Activated CD4-positive, alpha-beta memory T cell treated with anti-CD3 and anti-CD28 coated beads, Interleukin-2, amount 10 ng/mL, durations not matched to agents 7 days and 5 days (primary cell): ENCODE data around the gene KREMEN1. TPM values are rescaled to one million over a fixed set of nuclear protein-coding genes. Genes with fewer than 3 reads are reported as not detected.

Experiments used
- CTCF ChIA-PET: fragments of 350-600 bp; sonication (Branson Sonifier 250); formaldehyde crosslinking; loops from one replicate; lab custom pipeline; 2021; ENCODE audit warnings: antibody characterized with exemption, inconsistent platforms; lab: Charles Lee
- POLR2A ChIA-PET: fragments of 350-600 bp; sonication (Branson Sonifier 250); formaldehyde crosslinking; loops from one replicate; lab custom pipeline; 2021; ENCODE audit warnings: antibody characterized with exemption; lab: Charles Lee
- DNase-seq: peaks from one replicate; pipeline ENCODE4 v3.0.0-alpha.2; 2020
- H3K27ac Mint-ChIP-seq: one replicate; pipeline ENCODE4 v1.8.0; 2021; ENCODE audit warnings: mild to moderate bottlenecking, mixed read lengths
- H3K27me3 Mint-ChIP-seq: one replicate; pipeline ENCODE4 v1.8.0; 2021; ENCODE audit warnings: mixed read lengths
- H3K36me3 Mint-ChIP-seq: one replicate; pipeline ENCODE4 v1.8.0; 2021; ENCODE audit warnings: low read depth, mixed read lengths
- H3K4me1 Mint-ChIP-seq: one replicate; pipeline ENCODE4 v1.8.0; 2021; ENCODE audit warnings: mixed read lengths
- H3K4me3 Mint-ChIP-seq: one replicate; pipeline ENCODE4 v1.8.0; 2021; ENCODE audit warnings: mild to moderate bottlenecking, mixed read lengths
- H3K9me3 Mint-ChIP-seq: one replicate; pipeline ENCODE4 v1.8.0; 2021; ENCODE audit warnings: mixed read lengths
- total RNA-seq, 2 experiments: library from RNA; stranded (reverse); gene quantifications; one replicate each; pipeline ENCODE4 v1.2.3, GENCODE V29; 2021

Gene KREMEN1
- total RNA-seq, 2 experiments from 2014 or later, result not detected

- no peak overlapping the region for H3K27ac Mint-ChIP-seq
- H3K9me3 Mint-ChIP-seq, result no peaks in the 10 kb centered on the region
- CTCF ChIA-PET, result no interaction called here
- POLR2A ChIA-PET, result no interaction called here
- H3K4me1 Mint-ChIP-seq, result peaks cover 4% of the 10 kb centered on the region
- H3K27me3 Mint-ChIP-seq, result peaks cover 29% of the 10 kb centered on the region
- no peak for DNase-seq
- H3K4me3 Mint-ChIP-seq, result no peak overlapping the region
- no peaks in the 10 kb centered on the region for H3K36me3 Mint-ChIP-seq
Measured at GRCh38 chr22:29088809-29089208, 16.0 kb downstream of the KREMEN1 start.

- H3K9me3 Mint-ChIP-seq, result no peaks in the 10 kb centered on the region
- ChIA-PET CTCF (no interaction called here), POLR2A (no interaction called here)
- no peak overlapping the region for H3K27ac Mint-ChIP-seq
- H3K4me1 Mint-ChIP-seq, result no peaks in the 10 kb centered on the region
- DNase-seq, result no peak
- H3K27me3 Mint-ChIP-seq, result peaks cover 33% of the 10 kb centered on the region
- no peaks in the 10 kb centered on the region for H3K36me3 Mint-ChIP-seq
- H3K4me3 Mint-ChIP-seq, result no peak overlapping the region
Measured at GRCh38 chr22:29089507-29089906, 16.7 kb downstream of the KREMEN1 start.

DNA sequence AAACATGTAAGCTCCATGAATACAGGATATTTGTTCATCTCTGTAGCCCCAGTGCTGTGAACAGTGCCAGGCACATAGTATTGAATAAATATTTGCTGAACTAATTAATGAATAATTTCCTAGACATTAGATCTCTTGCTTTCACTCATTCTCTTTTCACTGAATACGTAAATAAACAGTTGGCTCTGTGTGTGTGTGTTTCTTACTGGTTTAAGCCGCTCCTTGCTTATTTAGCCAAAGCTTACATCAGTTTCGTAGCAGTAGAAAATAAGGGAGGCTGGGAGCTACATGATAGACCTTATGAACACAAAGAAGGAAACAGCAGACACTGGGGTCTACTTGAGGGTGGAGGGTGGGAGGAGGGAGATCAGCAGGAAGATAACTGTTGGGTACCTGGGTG is 17.2 kb downstream of the KREMEN1 start:
- Mint-ChIP-seq H3K27me3 (peaks cover 33% of the 10 kb centered on the region), H3K9me3 (no peaks in the 10 kb centered on the region), H3K4me3 (no peak overlapping the region), H3K36me3 (no peaks in the 10 kb centered on the region), H3K27ac (no peak overlapping the region), H3K4me1 (no peaks in the 10 kb centered on the region)
- ChIA-PET CTCF (no interaction called here), POLR2A (no interaction called here)
- DNase-seq, result no peak

DNA sequence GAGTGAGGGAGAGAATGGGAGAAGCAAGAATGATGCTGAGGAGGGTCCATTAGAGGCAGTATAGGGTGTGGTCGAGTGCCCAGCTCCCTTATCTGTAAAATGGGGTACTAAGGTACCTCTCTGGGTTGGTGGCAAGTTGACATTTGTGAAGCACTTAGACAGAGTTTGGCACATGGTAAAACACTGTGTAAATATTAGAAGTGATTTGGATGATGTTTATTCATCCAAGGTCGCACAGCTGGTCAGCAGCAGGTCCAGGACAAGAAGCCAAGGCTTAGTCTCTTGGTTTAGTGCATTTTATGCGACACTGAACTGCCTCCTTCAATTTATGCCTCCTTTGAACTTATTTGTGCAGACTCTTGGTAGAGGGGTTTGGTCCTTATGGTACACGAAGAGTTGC is 19.4 kb downstream of the KREMEN1 start:
- peaks cover 33% of the 10 kb centered on the region for H3K27me3 Mint-ChIP-seq
- no peaks in the 10 kb centered on the region for H3K36me3 Mint-ChIP-seq
- no peak overlapping the region for H3K4me3 Mint-ChIP-seq
- H3K9me3 Mint-ChIP-seq, result no peaks in the 10 kb centered on the region
- ChIA-PET POLR2A (no interaction called here), CTCF (interaction anchor here (1.4 kb wide), 1 partner anchor 62 kb away, joined by 4 read pairs; no protein-coding TSS in a partner anchor)
- DNase-seq, result no peak
- H3K27ac Mint-ChIP-seq, result no peak overlapping the region
- H3K4me1 Mint-ChIP-seq, result no peaks in the 10 kb centered on the region

- Mint-ChIP-seq H3K4me1 (no peaks in the 10 kb centered on the region), H3K9me3 (no peaks in the 10 kb centered on the region), H3K36me3 (no peaks in the 10 kb centered on the region), H3K4me3 (no peak overlapping the region), H3K27me3 (peaks cover 32% of the 10 kb centered on the region), H3K27ac (no peak overlapping the region)
- DNase-seq, result no peak
- CTCF ChIA-PET, result no interaction called here
- POLR2A ChIA-PET, result no interaction called here
Measured at GRCh38 chr22:29093030-29093429, 20.2 kb downstream of the KREMEN1 start.

- H3K27me3 Mint-ChIP-seq, result peaks cover 30% of the 10 kb centered on the region
- POLR2A ChIA-PET, result no interaction called here
- CTCF ChIA-PET, result interaction anchor here (0.5 kb wide), 1 partner anchor 1536 kb away, joined by 3 read pairs; no protein-coding TSS in a partner anchor
- no peak for DNase-seq
- no peaks in the 10 kb centered on the region for H3K9me3 Mint-ChIP-seq
- H3K27ac Mint-ChIP-seq, result no peak overlapping the region
- H3K4me3 Mint-ChIP-seq, result no peak overlapping the region
- no peaks in the 10 kb centered on the region for H3K4me1 Mint-ChIP-seq
- no peaks in the 10 kb centered on the region for H3K36me3 Mint-ChIP-seq
Measured at GRCh38 chr22:29093501-29094300, 20.9 kb downstream of the KREMEN1 start.

DNA sequence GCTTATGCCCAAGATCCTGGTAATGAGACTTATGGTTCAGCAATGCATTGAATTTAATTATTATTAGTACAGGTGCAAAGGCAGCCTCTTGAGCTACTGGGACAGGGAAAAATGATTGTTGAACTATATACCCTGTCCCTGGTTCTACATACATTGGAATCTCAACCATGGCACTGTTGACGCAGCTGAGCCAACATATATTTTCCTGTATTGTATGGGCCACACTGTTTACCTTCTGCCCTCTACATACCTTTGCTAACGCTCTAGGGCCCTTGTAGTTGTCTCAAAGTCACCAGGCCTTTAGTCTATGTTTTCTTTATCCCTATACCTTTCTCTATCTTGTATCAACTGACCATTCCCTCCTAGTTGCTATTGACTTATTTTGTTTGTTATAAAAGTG is 22.6 kb downstream of the KREMEN1 start:
- ChIA-PET POLR2A (no interaction called here), CTCF (interaction anchor here (0.6 kb wide), 1 partner anchor 161 kb away, joined by 4 read pairs; no protein-coding TSS in a partner anchor)
- DNase-seq, result no peak
- Mint-ChIP-seq H3K36me3 (no peaks in the 10 kb centered on the region), H3K9me3 (no peaks in the 10 kb centered on the region), H3K27ac (no peak overlapping the region), H3K4me1 (no peaks in the 10 kb centered on the region), H3K4me3 (no peak overlapping the region), H3K27me3 (peaks cover 22% of the 10 kb centered on the region)

GRCh38 chr22:29096736-29097669 is 24.2 kb downstream of the KREMEN1 start:
- DNase-seq, result no peak
- Mint-ChIP-seq H3K36me3 (no peaks in the 10 kb centered on the region), H3K4me1 (no peaks in the 10 kb centered on the region), H3K27me3 (peaks cover 16% of the 10 kb centered on the region), H3K4me3 (no peak overlapping the region), H3K27ac (no peak overlapping the region), H3K9me3 (no peaks in the 10 kb centered on the region)
- ChIA-PET POLR2A (no interaction called here), CTCF (no interaction called here)

DNA sequence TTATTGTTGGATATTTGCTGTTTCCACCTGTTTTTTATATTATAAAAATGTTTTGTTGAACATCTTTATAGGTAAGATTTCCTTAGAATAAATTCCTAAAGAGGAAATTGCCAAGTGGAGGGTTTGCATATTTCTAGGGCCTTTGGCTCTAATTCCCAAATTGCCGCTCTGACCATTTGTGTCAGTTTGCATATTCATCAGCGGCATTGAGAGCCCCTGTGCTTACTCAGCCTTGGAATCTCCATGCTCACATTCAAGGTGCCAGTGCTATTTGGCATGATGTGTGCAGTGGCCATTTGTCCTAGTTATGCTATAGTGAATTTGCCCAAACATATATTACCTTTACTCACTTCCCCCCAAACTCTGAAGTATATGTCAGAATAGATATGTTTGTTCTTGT is 25.5 kb downstream of the KREMEN1 start:
- POLR2A ChIA-PET, result no interaction called here
- CTCF ChIA-PET, result no interaction called here
- peaks cover 16% of the 10 kb centered on the region for H3K27me3 Mint-ChIP-seq

GRCh38 chr22:29102300-29102699 is 29.5 kb downstream of the KREMEN1 start:
- CTCF ChIA-PET, result no interaction called here
- POLR2A ChIA-PET, result no interaction called here
- no peak overlapping the region for H3K27ac Mint-ChIP-seq
- H3K36me3 Mint-ChIP-seq, result no peaks in the 10 kb centered on the region
- H3K4me1 Mint-ChIP-seq, result no peaks in the 10 kb centered on the region
- peaks cover 14% of the 10 kb centered on the region for H3K27me3 Mint-ChIP-seq
- H3K9me3 Mint-ChIP-seq, result no peaks in the 10 kb centered on the region
- no peak for DNase-seq
- no peak overlapping the region for H3K4me3 Mint-ChIP-seq

More for the DNA sequence above, 25.5 kb downstream of the KREMEN1 start:
- Mint-ChIP-seq H3K4me3 (no peak overlapping the region), H3K27ac (no peak overlapping the region), H3K9me3 (no peaks in the 10 kb centered on the region), H3K4me1 (no peaks in the 10 kb centered on the region), H3K36me3 (no peaks in the 10 kb centered on the region)
- DNase-seq, result no peak

DNA sequence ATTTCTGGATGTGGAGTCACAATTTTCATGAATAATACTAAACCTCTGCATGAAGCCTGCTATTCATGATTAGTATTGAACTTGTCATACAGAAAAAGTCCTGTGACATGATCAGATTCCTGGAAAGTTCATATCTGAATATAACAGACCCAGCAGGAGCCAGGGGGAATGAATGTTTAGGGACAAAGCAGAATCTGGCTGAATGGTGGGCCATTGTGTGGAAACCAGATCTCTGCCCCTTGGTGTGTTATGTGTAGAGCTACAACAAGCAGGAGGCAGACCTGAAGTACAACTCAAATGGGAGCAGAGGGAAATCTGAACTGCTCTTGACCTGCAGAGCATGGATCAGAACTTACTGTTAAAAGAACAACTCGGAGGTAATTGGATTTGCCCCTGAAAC is 30.3 kb downstream of the KREMEN1 start:
- DNase-seq, result no peak
- Mint-ChIP-seq H3K36me3 (no peaks in the 10 kb centered on the region), H3K9me3 (no peaks in the 10 kb centered on the region), H3K4me1 (no peaks in the 10 kb centered on the region), H3K4me3 (no peak overlapping the region), H3K27ac (no peak overlapping the region), H3K27me3 (peaks cover 14% of the 10 kb centered on the region)
- ChIA-PET CTCF (interaction anchor here (0.6 to 1.1 kb wide), 3 partner anchors 51 to 255 kb away, joined by 3 to 4 read pairs (median 3); no protein-coding TSS in a partner anchor), POLR2A (no interaction called here)

- Mint-ChIP-seq H3K4me1 (no peaks in the 10 kb centered on the region), H3K27ac (no peak overlapping the region), H3K4me3 (no peak overlapping the region), H3K27me3 (peaks cover 23% of the 10 kb centered on the region), H3K36me3 (no peaks in the 10 kb centered on the region), H3K9me3 (no peaks in the 10 kb centered on the region)
- DNase-seq, result no peak
- POLR2A ChIA-PET, result no interaction called here
- CTCF ChIA-PET, result no interaction called here
Measured at GRCh38 chr22:29105468-29105867, 32.6 kb downstream of the KREMEN1 start.

DNA sequence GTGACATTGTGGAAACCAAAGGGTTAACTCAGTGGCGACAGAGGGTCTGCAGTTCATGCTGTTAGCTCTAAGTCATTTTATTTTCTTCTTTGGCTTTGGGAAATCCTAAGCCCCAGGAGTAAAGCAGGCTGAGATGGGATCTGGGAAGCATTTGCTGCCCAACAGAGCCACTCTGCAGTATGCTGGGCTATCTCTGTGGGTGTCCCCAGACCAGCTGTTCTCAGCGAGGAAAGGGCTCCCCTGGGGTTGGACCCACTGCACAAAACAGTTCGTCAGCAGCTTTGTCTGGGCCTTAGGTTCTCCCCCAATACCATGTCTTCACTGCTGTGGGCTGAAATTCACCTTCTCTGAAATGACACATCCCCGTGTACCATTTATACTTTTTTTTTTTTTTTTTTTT is 34.0 kb downstream of the KREMEN1 start:
- CTCF ChIA-PET, result interaction anchor here (0.7 to 0.8 kb wide), 2 partner anchors 26 to 139 kb away, joined by 3 to 5 read pairs; no protein-coding TSS in a partner anchor
- Mint-ChIP-seq H3K36me3 (no peaks in the 10 kb centered on the region), H3K4me3 (no peak overlapping the region)

More for the DNA sequence above, 34.0 kb downstream of the KREMEN1 start:
- no peak overlapping the region for H3K27ac Mint-ChIP-seq
- H3K4me1 Mint-ChIP-seq, result no peaks in the 10 kb centered on the region
- no peaks in the 10 kb centered on the region for H3K9me3 Mint-ChIP-seq
- H3K27me3 Mint-ChIP-seq, result peaks cover 26% of the 10 kb centered on the region
- POLR2A ChIA-PET, result no interaction called here
- DNase-seq, result no peak
